HG03565 (cell line): Measurements from ENCODE around the gene NRP1.
"Not testable (repeated sequence)": the region's sequence is repeated elsewhere in the genome, so short reads cannot be mapped to it uniquely, and the experiment has no call there.

ENCODE experiments used
- ATAC-seq: cut with Tn5 transposase; IDR thresholded peaks from one replicate; pipeline ENCODE4 v1.9.1; 2021; ENCODE audit warnings: mild to moderate bottlenecking, moderate library complexity; ENCODE audit not compliant: unreplicated experiment

The NRP1 gene

DNA sequence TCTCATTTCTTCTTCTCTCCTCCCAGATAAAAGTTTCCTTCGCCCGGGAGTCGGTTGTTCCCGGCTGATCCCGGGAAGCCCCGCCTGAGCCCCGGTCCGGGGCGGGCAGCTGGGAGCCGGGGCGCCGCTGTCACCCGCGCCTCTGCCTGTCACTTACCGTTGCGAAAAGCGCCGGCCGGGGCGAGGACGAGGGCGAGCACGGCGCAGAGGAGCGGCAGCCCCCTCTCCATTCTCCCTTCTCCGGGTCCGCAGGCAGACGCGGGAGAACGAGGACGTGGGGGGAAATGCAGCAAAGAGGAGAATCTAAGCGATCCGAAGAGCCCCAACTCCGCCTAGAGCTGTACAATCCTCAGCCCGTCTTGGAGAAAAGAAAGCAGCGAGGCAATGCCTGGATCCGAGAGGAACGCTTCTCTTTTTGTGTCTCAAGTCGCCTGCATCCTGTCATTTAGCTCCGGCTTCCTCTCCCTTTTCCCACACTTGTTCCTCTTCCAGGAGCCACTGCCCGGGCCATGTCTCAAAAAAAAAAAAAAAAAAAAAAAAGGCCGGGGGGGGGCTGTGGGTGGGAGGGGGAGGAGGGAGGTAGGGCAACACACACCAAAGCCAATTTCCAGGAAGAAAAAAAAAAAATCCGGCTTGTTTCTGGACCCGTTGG is at the start of gene NRP1:
Gene NRP1, minus strand, starts transcription at position 515 of the 652 bp plus-strand sequence. Its CDS starts 285 bp downstream, at position 230.
- ATAC-seq: no peak

DNA sequence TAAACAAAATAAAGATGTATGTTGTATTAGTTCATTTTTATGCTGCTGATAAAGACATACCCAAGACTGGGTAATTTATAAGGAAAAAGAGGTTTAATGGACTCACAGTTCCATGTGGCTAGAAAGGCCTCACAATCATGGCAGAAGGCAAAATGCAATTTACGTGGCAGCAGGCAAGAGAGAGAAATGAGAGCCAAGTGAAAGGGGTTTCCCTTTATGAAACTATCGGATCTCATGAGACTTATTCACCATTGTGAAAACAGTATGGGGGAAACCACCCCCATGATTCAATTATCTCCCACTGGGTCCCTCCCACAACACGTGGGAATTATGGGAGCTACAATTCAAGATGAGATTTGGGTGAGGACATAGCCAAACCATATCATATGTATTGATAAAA is 49.7 kb upstream of the NRP1 start:
- ATAC-seq: not testable (repeated sequence)

GRCh38 chr10:33382921-33383713 is 48.6 kb upstream of the NRP1 start:
- no peak for ATAC-seq

DNA sequence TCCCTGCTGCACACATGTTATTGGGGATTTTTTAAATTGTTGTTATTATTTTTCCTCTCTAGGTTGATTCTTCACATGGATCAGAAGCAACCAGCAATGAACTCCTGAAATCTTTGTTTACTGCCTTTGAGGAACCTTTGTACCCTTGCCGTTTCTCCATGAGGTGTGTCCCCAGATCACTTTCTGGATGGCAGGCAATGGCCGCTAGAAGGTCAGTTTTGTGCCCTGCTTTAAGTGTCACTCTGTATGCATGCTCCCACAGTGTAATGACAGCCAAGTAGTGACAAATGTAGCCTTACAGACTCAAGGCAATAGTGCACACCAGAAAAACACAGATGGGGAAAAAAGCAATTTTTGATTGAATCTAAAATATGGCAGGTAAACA is 47.7 kb upstream of the NRP1 start:
- ATAC-seq: no peak

GRCh38 chr10:33381451-33382215 is 47.2 kb upstream of the NRP1 start:
- no peak for ATAC-seq

- no peak for ATAC-seq
Observed at GRCh38 chr10:33377658-33378025, 43.2 kb upstream of the NRP1 start.

GRCh38 chr10:33376976-33377657 is 42.6 kb upstream of the NRP1 start:
- ATAC-seq: no peak

GRCh38 chr10:33376476-33376875 is 42.0 kb upstream of the NRP1 start:
- no peak for ATAC-seq

DNA sequence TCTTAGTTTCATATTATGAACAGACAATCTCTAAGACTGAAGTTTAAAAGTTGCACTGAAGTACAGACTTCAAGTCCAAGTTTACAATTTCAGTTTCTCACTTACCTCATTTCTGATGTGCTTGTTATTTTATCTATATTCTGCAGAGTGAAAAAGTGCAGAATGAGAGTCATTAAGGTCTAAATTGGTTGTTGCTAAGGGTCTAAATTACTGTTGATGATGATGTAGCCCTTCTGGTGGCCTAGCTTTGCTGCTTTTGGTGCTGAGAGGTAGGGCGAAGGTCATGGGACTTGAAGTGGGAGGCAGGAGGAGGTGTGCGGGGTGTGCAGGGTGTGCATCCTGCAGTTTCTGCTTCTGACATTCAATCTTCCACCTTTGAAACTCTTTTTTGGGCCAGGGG is 38.8 kb upstream of the NRP1 start:
- ATAC-seq: no peak

DNA sequence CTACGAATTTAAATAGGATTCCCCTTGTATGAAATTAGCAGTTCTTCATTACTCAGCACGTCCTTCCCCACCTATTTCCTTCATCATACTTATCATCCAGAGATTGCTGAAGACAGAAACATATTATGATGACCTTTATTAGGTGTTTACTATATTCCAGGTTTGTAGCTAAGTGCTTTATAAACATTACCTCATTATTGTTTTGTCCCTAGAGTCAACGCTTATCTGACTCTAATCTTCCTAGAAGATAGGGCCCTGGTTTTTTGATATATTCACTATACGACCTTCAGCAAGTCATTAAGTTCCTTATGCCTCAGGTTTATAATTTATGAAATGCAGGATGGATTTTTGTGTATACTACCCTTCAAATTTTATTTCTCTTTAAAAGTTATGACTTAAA is 36.8 kb upstream of the NRP1 start:
- no peak for ATAC-seq

DNA sequence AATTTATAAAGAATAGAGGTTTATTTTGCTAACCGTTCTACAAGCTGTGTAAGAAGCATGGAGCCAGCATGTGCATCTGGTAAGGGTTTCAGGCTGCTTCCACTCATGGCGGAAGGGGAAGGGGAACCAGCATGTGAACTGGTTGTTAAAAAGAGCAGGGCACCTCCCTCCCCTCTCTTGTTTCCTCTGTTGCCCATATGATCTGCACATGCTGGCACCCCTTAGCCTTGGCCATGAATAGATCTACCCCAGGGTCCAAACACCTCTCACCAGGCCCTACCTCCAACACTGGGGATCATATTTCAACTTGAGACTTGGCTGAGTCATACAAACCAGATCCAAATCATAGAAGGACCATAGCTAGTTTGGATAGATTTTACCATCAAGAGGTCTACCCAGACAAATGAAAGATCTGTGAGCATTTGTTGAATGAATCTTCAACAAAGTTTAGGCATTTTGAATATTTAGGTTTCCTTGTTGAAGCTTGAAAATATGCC is 36.0 kb upstream of the NRP1 start:
- no peak for ATAC-seq

DNA sequence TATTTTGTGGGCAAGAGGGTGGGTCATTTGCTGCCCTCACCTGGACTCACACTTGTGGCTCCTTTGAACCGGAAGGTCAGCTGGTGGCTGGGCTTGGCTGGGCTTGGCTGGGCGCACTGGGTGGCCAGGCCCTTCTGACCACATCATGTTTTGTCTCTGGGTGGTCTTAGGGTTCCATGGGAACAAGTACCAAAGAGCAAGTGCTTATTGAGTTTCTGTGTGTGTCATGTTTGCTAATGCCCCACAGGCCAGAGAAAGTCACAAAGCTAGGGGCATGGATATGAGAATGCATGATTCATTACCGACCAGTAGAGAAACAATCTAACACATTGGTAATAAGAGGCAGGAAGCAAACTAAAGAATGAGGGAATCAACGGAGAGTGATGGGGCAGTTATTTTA is 33.6 kb upstream of the NRP1 start:
- no peak for ATAC-seq

- no peak for ATAC-seq
Observed at GRCh38 chr10:33365871-33366411, 31.5 kb upstream of the NRP1 start.

DNA sequence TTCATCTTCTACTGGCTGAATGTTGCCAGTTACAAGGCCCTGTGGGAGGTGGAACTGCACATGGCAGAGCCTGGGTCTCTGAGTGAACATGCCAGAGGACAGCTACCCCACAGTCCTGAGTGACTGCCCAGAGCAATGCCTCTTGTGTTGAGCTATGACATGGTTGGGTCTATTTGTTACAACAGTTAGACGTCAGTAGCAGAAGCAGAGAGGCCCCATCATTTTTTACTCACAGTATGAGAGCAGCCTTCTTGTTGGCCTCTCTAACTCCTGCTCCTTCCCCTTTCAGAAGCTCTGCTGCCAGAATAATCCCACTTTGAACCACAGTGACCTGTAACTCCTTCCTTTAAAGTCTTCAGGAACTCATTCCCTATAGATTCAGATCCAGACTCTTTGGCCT is 30.8 kb upstream of the NRP1 start:
- ATAC-seq: no peak

DNA sequence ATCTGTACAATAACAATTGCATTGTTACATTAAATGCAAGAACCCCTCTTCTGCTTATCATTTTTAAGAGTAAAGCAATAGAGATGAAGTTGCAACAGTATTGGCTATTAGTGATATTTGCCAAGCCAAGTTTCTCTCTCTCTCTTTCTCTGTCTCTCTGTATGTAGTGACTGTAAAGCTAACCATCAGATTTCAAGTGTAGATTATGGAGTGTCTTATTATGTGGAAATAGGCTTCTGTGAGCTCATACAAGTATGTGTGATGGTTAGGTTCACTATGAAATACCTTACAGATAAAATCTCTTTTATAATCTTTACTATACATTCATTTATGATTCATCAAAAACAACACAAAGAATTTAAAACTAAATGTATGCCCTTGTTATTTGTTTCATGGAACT is 28.6 kb upstream of the NRP1 start:
- no peak for ATAC-seq

DNA sequence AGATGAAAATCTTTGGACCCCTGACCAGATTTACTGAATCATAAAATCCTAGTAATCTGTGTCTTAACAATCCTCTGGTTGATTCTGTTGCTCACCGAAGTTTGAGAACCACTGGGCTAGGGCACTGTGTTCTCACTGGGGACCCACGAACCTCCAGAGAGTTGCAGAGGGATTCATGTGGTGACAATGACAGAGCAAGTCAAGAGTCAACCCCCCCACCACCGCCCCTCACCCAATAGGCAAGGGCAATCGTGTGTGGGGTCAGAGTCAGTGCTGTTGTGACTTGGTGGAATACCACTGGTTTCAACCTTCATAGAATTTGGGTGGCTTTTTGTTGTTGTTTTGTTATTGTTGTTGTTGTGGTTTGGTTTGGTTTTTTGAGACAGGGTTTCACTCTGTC is 23.5 kb upstream of the NRP1 start:
- no peak for ATAC-seq

- no peak for ATAC-seq
Observed at GRCh38 chr10:33355274-33355673, 20.8 kb upstream of the NRP1 start.

DNA sequence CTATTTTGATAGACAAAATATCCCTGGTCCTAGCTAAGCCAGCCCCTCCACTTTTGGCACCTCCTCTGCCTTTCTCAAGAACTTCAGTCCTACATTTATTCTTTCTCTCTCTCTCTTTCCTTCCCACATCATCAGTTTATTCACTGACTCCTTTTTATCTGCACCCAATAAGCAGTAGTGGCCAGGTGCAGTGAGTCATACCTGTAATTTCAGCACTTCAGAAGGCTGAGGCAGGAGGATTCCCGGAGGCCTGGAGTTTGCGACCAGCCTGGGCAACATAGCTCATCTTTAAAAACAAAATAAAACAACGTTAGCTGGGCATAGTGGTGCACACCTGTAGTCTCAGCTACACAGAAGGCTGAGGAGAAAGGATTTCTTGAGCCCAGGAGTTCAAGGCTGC is 19.4 kb upstream of the NRP1 start:
- no peak for ATAC-seq

DNA sequence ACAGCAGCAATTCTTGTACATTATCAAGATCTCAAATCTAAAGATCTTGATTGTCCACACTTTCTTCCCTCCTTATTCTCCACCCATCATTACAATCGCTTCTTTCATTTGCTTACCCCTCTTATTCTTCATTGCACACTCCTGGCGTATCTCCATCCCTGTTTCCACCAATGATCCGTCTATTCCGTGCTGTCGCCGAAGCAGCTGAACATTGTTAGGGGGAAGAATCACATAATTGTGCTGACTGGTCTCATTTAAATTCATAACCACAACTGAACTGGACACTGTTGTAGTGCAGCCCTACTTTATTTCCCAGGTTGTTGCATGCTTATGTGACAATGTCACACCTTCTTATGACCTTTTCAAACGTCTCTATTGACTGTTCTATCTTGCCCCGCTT is 18.9 kb upstream of the NRP1 start:
- no peak for ATAC-seq

- ATAC-seq: no peak
Observed at GRCh38 chr10:33352615-33353014, 18.1 kb upstream of the NRP1 start.

- no peak for ATAC-seq
Observed at GRCh38 chr10:33352175-33352574, 17.7 kb upstream of the NRP1 start.
